H9 (cell line): Measurements from ENCODE around the gene TMCO6. TPM values are rescaled to one million over a fixed set of nuclear protein-coding genes. Genes with fewer than 3 reads are reported as not detected.

Experiments
- DNase-seq: peaks from one replicate; pipeline ENCODE4 v3.0.0-alpha.2; 2017
- H2AFZ ChIP-seq: one replicate; pipeline ENCODE4 v1.6.1; 2013; ENCODE audit warnings: mild to moderate bottlenecking, low read length, control low read depth, moderate library complexity
- H2AK5ac ChIP-seq: 2 replicates; pipeline ENCODE4 v1.6.1; 2013; ENCODE audit warnings: low read length, control low read depth, mixed read lengths; ENCODE audit not compliant: insufficient read length
- H2BK120ac ChIP-seq: one replicate; pipeline ENCODE4 v1.6.1; 2013; ENCODE audit warnings: low read depth, mild to moderate bottlenecking, low read length, control low read depth, inconsistent platforms; ENCODE audit not compliant: poor library complexity, severe bottlenecking
- H2BK12ac ChIP-seq: 2 replicates; pipeline ENCODE4 v1.6.1; 2013; ENCODE audit warnings: low read length, control low read depth, mixed read lengths, low read depth; ENCODE audit not compliant: insufficient read length
- H2BK15ac ChIP-seq: 2 replicates; pipeline ENCODE4 v1.6.1; 2013; ENCODE audit warnings: low read depth, low read length, control low read depth
- H2BK20ac ChIP-seq: one replicate; pipeline ENCODE4 v1.6.1; 2013; ENCODE audit warnings: low read depth, mild to moderate bottlenecking, low read length, control low read depth, inconsistent platforms; ENCODE audit not compliant: poor library complexity, severe bottlenecking
- H2BK5ac ChIP-seq: 2 replicates; pipeline ENCODE4 v1.6.1; 2013; ENCODE audit warnings: low read length, control low read depth, mixed read lengths; ENCODE audit not compliant: insufficient read length
- H3K14ac ChIP-seq: 2 replicates; pipeline ENCODE4 v1.6.1; 2013; ENCODE audit warnings: low read length, control low read depth; ENCODE audit not compliant: insufficient read depth
- H3K18ac ChIP-seq: 2 replicates; pipeline ENCODE4 v1.6.1; 2013; ENCODE audit warnings: low read depth, mild to moderate bottlenecking, mixed read lengths, low read length, control low read depth; ENCODE audit not compliant: insufficient read length
- H3K23ac ChIP-seq: 2 replicates; pipeline ENCODE4 v1.6.1; 2013; ENCODE audit warnings: low read length, control low read depth, mixed read lengths, low read depth; ENCODE audit not compliant: insufficient read length
- H3K23me2 ChIP-seq: 2 replicates; pipeline ENCODE4 v1.6.1; 2013; ENCODE audit warnings: low read depth, mild to moderate bottlenecking, mixed read lengths, low read length, control low read depth; ENCODE audit not compliant: insufficient read length, poor library complexity, severe bottlenecking
- H3K27ac ChIP-seq: 2 replicates; pipeline ENCODE4 v1.5.1; 2013; ENCODE audit warnings: low read length, control low read depth, mixed read lengths, low read depth; ENCODE audit not compliant: insufficient read length
- H3K27me3 ChIP-seq: 2 replicates; pipeline ENCODE4 v1.6.1; 2013; ENCODE audit warnings: low read length, control low read depth, inconsistent platforms; ENCODE audit not compliant: insufficient read depth
- H3K4ac ChIP-seq: 2 replicates; pipeline ENCODE4 v1.6.1; 2013; ENCODE audit warnings: low read depth, mild to moderate bottlenecking, control low read depth, inconsistent platforms, low read length, moderate library complexity
- H3K4me1 ChIP-seq: 2 replicates; pipeline ENCODE4 v1.6.1; 2013; ENCODE audit warnings: low read length, control low read depth, inconsistent platforms; ENCODE audit not compliant: insufficient read depth
- H3K4me2 ChIP-seq: 2 replicates; pipeline ENCODE4 v1.6.1; 2013; ENCODE audit warnings: low read length, control low read depth, mixed read lengths; ENCODE audit not compliant: insufficient read length, insufficient read depth
- H3K56ac ChIP-seq: 2 replicates; pipeline ENCODE4 v1.6.1; 2013; ENCODE audit warnings: low read depth, mild to moderate bottlenecking, mixed read lengths, low read length, control low read depth; ENCODE audit not compliant: insufficient read length
- H3K79me1 ChIP-seq: 2 replicates; pipeline ENCODE4 v1.6.1; 2013; ENCODE audit warnings: low read depth, mild to moderate bottlenecking, moderate library complexity, low read length, control low read depth, inconsistent platforms; ENCODE audit not compliant: insufficient read depth, poor library complexity, severe bottlenecking
- H3K79me2 ChIP-seq: 2 replicates; pipeline ENCODE4 v1.6.1; 2013; ENCODE audit warnings: low read length, control low read depth, inconsistent platforms; ENCODE audit not compliant: insufficient read depth
- H3K9ac ChIP-seq: 2 replicates; pipeline ENCODE4 v1.6.1; 2013; ENCODE audit warnings: low read length, control low read depth, mixed read lengths; ENCODE audit not compliant: insufficient read length; ENCODE audit errors: extremely low read depth
- H3K9me3 ChIP-seq: one replicate; pipeline ENCODE4 v1.6.1; 2013; ENCODE audit warnings: low read depth, low read length, inconsistent platforms; ENCODE audit not compliant: control insufficient read depth
- H3T11ph ChIP-seq: one replicate; pipeline ENCODE4 v1.6.1; 2013; ENCODE audit warnings: mild to moderate bottlenecking, low read length, control low read depth, inconsistent platforms
- H4K20me1 ChIP-seq: one replicate; pipeline ENCODE4 v1.6.1; 2013; ENCODE audit not compliant: control insufficient read depth, insufficient read length, insufficient read depth
- H4K5ac ChIP-seq: 2 replicates; pipeline ENCODE4 v1.6.1; 2013; ENCODE audit warnings: low read depth, mild to moderate bottlenecking, mixed read lengths, low read length, control low read depth; ENCODE audit not compliant: insufficient read length
- H4K8ac ChIP-seq: replicated peaks from 2 replicates; pipeline ENCODE4 v1.6.1; 2013; ENCODE audit warnings: low read length, control low read depth, mixed read lengths, low read depth; ENCODE audit not compliant: insufficient read length
- H4K91ac ChIP-seq: 2 replicates; pipeline ENCODE4 v1.6.1; 2013; ENCODE audit warnings: low read depth, mild to moderate bottlenecking, moderate library complexity, mixed read lengths, low read length, control low read depth; ENCODE audit not compliant: insufficient read length
- H3K27ac Mint-ChIP-seq, 3 experiments: 2 replicates in 2 of 3; 3 replicates in 1 of 3; pipeline ENCODE4 v1.8.0; 2020 to 2021; ENCODE audit warnings: mixed read lengths in 3 of 3, mild to moderate bottlenecking in 1 of 3, moderate library complexity in 1 of 3
- H3K27me3 Mint-ChIP-seq: 2 replicates; pipeline ENCODE4 v1.8.0; 2021; ENCODE audit warnings: low read depth, mild to moderate bottlenecking, moderate library complexity, mixed read lengths
- H3K36me3 Mint-ChIP-seq, 3 experiments: 2 replicates in 2 of 3; 3 replicates in 1 of 3; pipeline ENCODE4 v1.8.0; 2020 to 2021; ENCODE audit warnings: low read depth in 3 of 3, mixed read lengths in 3 of 3; ENCODE audit not compliant: insufficient read depth in 1 of 3
- H3K4me1 Mint-ChIP-seq, 2 experiments: 2 replicates each; pipeline ENCODE4 v1.8.0; 2020; ENCODE audit warnings: mixed read lengths in 2 of 2
- H3K4me3 Mint-ChIP-seq, 2 experiments: 2 replicates in 1 of 2; 3 replicates in 1 of 2; pipeline ENCODE4 v1.8.0; 2020 to 2021; ENCODE audit warnings: mild to moderate bottlenecking in 2 of 2, mixed read lengths in 2 of 2, moderate library complexity in 1 of 2
- H3K9me3 Mint-ChIP-seq, 2 experiments: 2 replicates in 1 of 2; 3 replicates in 1 of 2; pipeline ENCODE4 v1.8.0; 2020; ENCODE audit warnings: mild to moderate bottlenecking in 2 of 2, mixed read lengths in 2 of 2, moderate library complexity in 1 of 2
- CTCF ChIP-seq: fragments of 200-600 bp; sonication (generic); conservative IDR thresholded peaks from 3 replicates; pipeline ENCODE4 v1.8.0; 2021; ENCODE audit warnings: antibody characterized with exemption, mild to moderate bottlenecking
- WGBS: extraction: QIAGEN DNeasy Blood & Tissue Kit; methylation state at CpG from one replicate; pipeline ENCODE4 v1.1.7; 2013; ENCODE audit warnings: missing lambda C conversion rate, low lambda C conversion rate, mixed read lengths; ENCODE audit not compliant: insufficient read length; ENCODE audit errors: extremely low coverage; 5-methylcytosine and 5-hydroxymethylcytosine counted together
- total RNA-seq: library from RNA; stranded (reverse); gene quantifications from 2 replicates; pipeline ENCODE4 v1.2.1, GENCODE V29; 2021

The TMCO6 gene
- total RNA-seq, 1 experiment from 2014 or later, result 39.3 TPM

GRCh38 chr5:140633501-140633900, 5.8 kb upstream of the TMCO6 start:
- WGBS, result no CpG with 5 or more reads among the region's 2 CpGs
- H3K27ac Mint-ChIP-seq, result no peak overlapping the region
- no peaks in the 10 kb centered on the region for H3K79me2 ChIP-seq
- no peak overlapping the region for H4K8ac ChIP-seq
- H3K4me1 ChIP-seq, result no peaks in the 10 kb centered on the region
- peaks cover 5% of the 10 kb centered on the region for H3K27me3 Mint-ChIP-seq
- no peak overlapping the region for H3T11ph ChIP-seq
- H3K14ac ChIP-seq, result no peak overlapping the region
- TF ChIP-seq CTCF, result no peak
- H3K4ac ChIP-seq, result no peak overlapping the region
- no peak overlapping the region for H3K4me2 ChIP-seq
- DNase-seq, result no peak
- H2BK5ac ChIP-seq, result no peak overlapping the region
- no peak overlapping the region for H3K23ac ChIP-seq
- H3K9me3 Mint-ChIP-seq, result peaks cover 20 to 25% of the 10 kb centered on the region in 2 experiments
- H4K20me1 ChIP-seq, result no peaks in the 10 kb centered on the region
- no peak overlapping the region for H2BK120ac ChIP-seq
- no peaks in the 10 kb centered on the region for H3K79me1 ChIP-seq
- H3K18ac ChIP-seq, result no peak overlapping the region
- no peak overlapping the region for H2AK5ac ChIP-seq
- no peak overlapping the region for H2AFZ ChIP-seq
- no peak overlapping the region for H4K91ac ChIP-seq
- no peak overlapping the region for H2BK20ac ChIP-seq
- no peak overlapping the region for H3K56ac ChIP-seq
- no peak overlapping the region for H3K9ac ChIP-seq
- H3K4me1 Mint-ChIP-seq, result peaks cover 8 to 9% of the 10 kb centered on the region in 2 experiments
- no peak overlapping the region for H3K4me3 Mint-ChIP-seq
- H3K9me3 ChIP-seq, result peaks cover 10% of the 10 kb centered on the region
- H2BK12ac ChIP-seq, result no peak overlapping the region
- H3K27ac ChIP-seq, result no peak overlapping the region
- H3K36me3 Mint-ChIP-seq, result peaks cover 0 to 5% (median 0%) of the 10 kb centered on the region in 3 experiments; a peak in 1 of 7 replicates
- H2BK15ac ChIP-seq, result no peak overlapping the region
- no peaks in the 10 kb centered on the region for H3K23me2 ChIP-seq
- no peak overlapping the region for H4K5ac ChIP-seq
- no peaks in the 10 kb centered on the region for H3K27me3 ChIP-seq
